Colonic mucosa (tissue), 4 donors: ENCODE results near the gene TMEM120B. TPM values are rescaled to one million over a fixed set of nuclear protein-coding genes. Genes with fewer than 3 reads are reported as not detected.
A peak's percentile ranks its signal among the peaks of the same experiment; 100 is the strongest.

Source experiments
- DNase-seq: peaks from one replicate; pipeline ENCODE4 v3.0.0-alpha.2; 2020
- H3K27ac ChIP-seq: fragments of 200-600 bp; one replicate; pipeline ENCODE4 v1.8.0; 2021
- H3K27me3 ChIP-seq: fragments of 200-600 bp; one replicate; pipeline ENCODE4 v1.8.0; 2021
- H3K36me3 ChIP-seq: fragments of 200-600 bp; one replicate; pipeline ENCODE4 v1.8.0; 2021
- H3K4me1 ChIP-seq: fragments of 200-600 bp; one replicate; pipeline ENCODE4 v1.8.0; 2021; ENCODE audit warnings: mild to moderate bottlenecking
- H3K4me3 ChIP-seq: fragments of 200-600 bp; one replicate; pipeline ENCODE4 v1.8.0; 2021
- H3K9ac ChIP-seq, 2 donors: one replicate each; pipeline ENCODE4 v1.7.0; 2013; ENCODE audit warnings: control low read depth in 2 of 2, low read depth in 2 of 2, low read length in 2 of 2
- H3K9me3 ChIP-seq: fragments of 200-600 bp; one replicate; pipeline ENCODE4 v1.8.0; 2021
- CTCF ChIP-seq: fragments of 200-600 bp; IDR thresholded peaks from one replicate; pipeline ENCODE4 v1.8.0; 2022; ENCODE audit warnings: antibody characterized with exemption, mild to moderate bottlenecking
- intact Hi-C: fragments of 100-400 bp; cut with DNase I; formaldehyde crosslinking; loops from one replicate; pipeline ENCODE4 v1.14.1; 2022
- total RNA-seq, 2 donors: library from RNA; stranded (reverse); fragmentation: NEBNext Ultra II Directional in 1 of 2; extraction: Animal tissue kit (Norgen Biotek cat#: 25700) in 1 of 2; gene quantifications; one replicate each; pipeline ENCODE4 v1.2.1, GENCODE V29; 2021
- donor health status: healthy.
- donor health status: DM: no; HTN: no; CAD: no.
- donor health status: DM: no; HTN: no; CAD: no.

Gene TMEM120B
- total RNA-seq, 2 donors from 2014 or later: 3.9 to 6.5 TPM

DNA sequence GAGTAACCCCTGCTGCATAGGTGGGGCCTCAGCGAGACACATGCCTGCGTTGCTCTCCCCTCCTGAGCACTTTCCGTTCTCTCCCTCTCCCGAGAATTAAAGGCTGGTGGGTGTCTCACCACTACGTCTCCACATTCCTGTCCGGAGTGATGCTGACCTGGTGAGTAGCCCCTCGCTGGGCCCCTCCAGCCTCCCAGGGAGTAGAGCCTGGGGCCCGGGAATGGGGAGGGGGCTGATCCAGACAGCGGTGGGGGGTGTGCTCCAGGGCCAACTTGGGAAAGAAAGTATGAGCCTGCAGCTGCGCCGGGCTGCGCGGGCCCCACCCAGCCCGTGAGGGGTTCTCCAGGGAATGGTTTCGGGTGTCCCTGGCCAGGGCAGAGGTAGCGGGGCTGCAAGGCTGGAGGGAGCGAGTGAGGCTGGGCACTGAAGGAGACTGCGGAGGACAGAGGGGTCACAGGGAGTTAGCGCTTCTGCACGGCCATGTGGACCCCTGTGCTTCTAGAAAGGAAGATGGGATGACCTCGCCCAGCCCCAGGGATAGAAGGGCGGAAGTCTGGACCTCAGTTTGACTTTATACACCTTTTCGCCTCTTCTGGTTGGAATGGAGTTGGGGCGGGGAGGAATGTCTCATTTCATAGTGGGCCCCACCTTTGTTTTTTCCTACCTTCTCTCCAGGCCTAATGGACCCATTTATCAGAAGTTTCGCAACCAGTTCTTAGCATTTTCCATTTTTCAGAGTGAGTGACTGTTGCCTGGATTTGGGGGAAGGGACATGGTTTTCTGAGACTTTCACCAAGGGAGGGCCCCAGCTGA lies 58.5 kb downstream of the TMEM120B start:
- Histone ChIP-seq H3K4me1 (peaks cover 4% of the 10 kb centered on the region), H3K4me3 (no peak overlapping the region), H3K36me3 (no peaks in the 10 kb centered on the region), H3K27ac (no peak overlapping the region), H3K27me3 (no peaks in the 10 kb centered on the region), H3K9me3 (no peaks in the 10 kb centered on the region), H3K9ac (no peak overlapping the region)
- TF ChIP-seq CTCF: no peak
- intact Hi-C loops: loop anchor here (10.0 kb wide), 1 partner anchor 216 kb away; no protein-coding TSS in a partner anchor
- no peak for DNase-seq

- Histone ChIP-seq H3K4me3 (no peak overlapping the region), H3K9me3 (no peaks in the 10 kb centered on the region), H3K36me3 (no peaks in the 10 kb centered on the region), H3K4me1 (peaks cover 4% of the 10 kb centered on the region), H3K9ac (no peak overlapping the region), H3K27ac (no peak overlapping the region), H3K27me3 (no peaks in the 10 kb centered on the region)
- TF ChIP-seq CTCF: peak; percentile 85
- intact Hi-C loops: loop anchor here (10.0 kb wide), 1 partner anchor 218 kb away; no protein-coding TSS in a partner anchor
- peak; percentile 76 for DNase-seq
Measured at GRCh38 chr12:121773011-121773777, 60.6 kb downstream of the TMEM120B start.

DNA sequence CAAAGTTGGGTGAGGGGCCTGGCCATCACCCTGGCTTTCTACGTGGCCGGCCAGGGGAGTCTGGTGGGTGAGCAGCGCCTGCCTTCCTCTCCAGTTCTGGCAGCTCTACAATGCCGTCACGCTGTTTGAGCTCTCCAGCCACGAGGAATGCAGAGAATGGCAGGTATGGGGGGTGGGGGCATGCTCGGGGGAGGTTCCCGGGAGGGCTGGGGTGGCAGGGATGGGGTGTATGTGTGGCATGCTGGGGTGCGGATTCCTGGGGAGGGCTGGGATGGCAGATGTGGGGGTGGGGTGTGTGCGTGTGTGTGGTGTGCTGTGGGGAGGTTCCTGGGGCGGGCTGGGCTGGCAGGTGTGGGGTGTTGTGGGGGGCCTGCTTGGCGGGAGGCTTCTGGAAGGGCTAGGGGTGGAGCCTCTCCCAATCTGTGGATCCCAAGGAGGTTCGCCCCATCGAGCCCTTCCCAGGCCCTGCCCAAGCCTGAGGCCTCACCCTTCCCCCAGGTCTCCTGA lies 62.5 kb downstream of the TMEM120B start:
- TF ChIP-seq CTCF: no peak
- H3K9ac ChIP-seq: no peak overlapping the region
- no peaks in the 10 kb centered on the region for H3K27me3 ChIP-seq
- H3K27ac ChIP-seq: no peak overlapping the region
- no peak overlapping the region for H3K4me3 ChIP-seq
- no peaks in the 10 kb centered on the region for H3K36me3 ChIP-seq
- H3K4me1 ChIP-seq: peaks cover 4% of the 10 kb centered on the region
- intact Hi-C loops: loop anchor here (2.0 to 10.0 kb wide), 3 partner anchors 37 to 220 kb away; no protein-coding TSS in a partner anchor
- no peaks in the 10 kb centered on the region for H3K9me3 ChIP-seq
- no peak for DNase-seq

- Histone ChIP-seq H3K27me3 (no peaks in the 10 kb centered on the region), H3K9ac (no peak overlapping the region), H3K4me1 (peaks cover 4% of the 10 kb centered on the region), H3K9me3 (no peaks in the 10 kb centered on the region), H3K36me3 (no peaks in the 10 kb centered on the region), H3K4me3 (no peak overlapping the region), H3K27ac (no peak overlapping the region)
- DNase-seq: no peak
- no peak for TF ChIP-seq CTCF
- intact Hi-C loops: loop anchor here (2.0 to 10.0 kb wide), 3 partner anchors 37 to 221 kb away; no protein-coding TSS in a partner anchor
Measured at GRCh38 chr12:121775501-121775900, 62.9 kb downstream of the TMEM120B start.
